K562 (cell line): ENCODE results near the gene IVL. TPM values are rescaled to one million over a fixed set of nuclear protein-coding genes. Genes with fewer than 3 reads are reported as not detected.

Experiments used
- ATAC-seq: fragments of 200-7000 bp; cut with Tn5 transposase; 3 replicates; pipeline ENCODE4 v1.9.1; 2020; ENCODE audit warnings: moderate library complexity
- BruUV-seq: library from RNA; stranded (reverse); fragments of 400-500 nt; replicated peaks from 2 replicates; lab custom pipeline; 2021; lab: Mats Ljungman, UMichigan
- CTCF ChIA-PET: fragments of 300-600 bp; formaldehyde crosslinking; extraction: SDS; loops from one replicate; lab custom pipeline; 2021; ENCODE audit warnings: low intra/inter-chr PET ratio; lab: Yijun Ruan, JAX
- POLR2A ChIA-PET: fragments of 300-600, 350-650 bp; sonication (Branson Sonifier 250); formaldehyde crosslinking; extraction: SDS; loops from one replicate; lab custom pipeline; 2021; ENCODE audit warnings: antibody characterized with exemption, inconsistent platforms; lab: Yijun Ruan, JAX
- DNase-seq, 4 experiments: peaks; one replicate each; pipeline versions ENCODE4 v3.0.0 to v3.0.0-alpha.2; 2011 to 2018; ENCODE audit warnings: low spot score in 3 of 4, mixed read lengths in 3 of 4; ENCODE audit errors: extremely low read depth in 1 of 4
- FAIRE-seq: peaks from 2 replicates; lab custom pipeline; 2011; peaks lifted over from hg19 to GRCh38; lab: Jason Lieb, UNC
- H2AFZ ChIP-seq: 2 replicates; pipeline ENCODE4 v1.6.0; 2011; ENCODE audit warnings: low read depth, low read length, control low read depth, inconsistent platforms
- H3K27ac ChIP-seq: fragments of 200-600 bp; 3 replicates; pipeline ENCODE4 v1.8.0; 2011; ENCODE audit warnings: low read depth, mild to moderate bottlenecking, control low read depth, inconsistent platforms, low read length, moderate library complexity, mixed read lengths; ENCODE audit errors: extremely low read depth
- H3K27me3 ChIP-seq, 2 experiments: fragments of 300-600 bp in 1 of 2; 2 replicates in 1 of 2; 3 replicates in 1 of 2; pipeline versions ENCODE4 v1.6.0 to v1.8.0; 2011; ENCODE audit warnings: inconsistent platforms in 2 of 2, low read length in 2 of 2, mild to moderate bottlenecking in 1 of 2, mixed read lengths in 1 of 2, moderate library complexity in 1 of 2; ENCODE audit not compliant: control insufficient read depth in 2 of 2, insufficient read depth in 2 of 2
- H3K36me3 ChIP-seq: fragments of 300-600 bp; 3 replicates; pipeline ENCODE4 v1.8.0; 2011; ENCODE audit warnings: mild to moderate bottlenecking, low read length, inconsistent platforms; ENCODE audit not compliant: control insufficient read depth, insufficient read depth
- H3K4me1 ChIP-seq, 2 experiments: fragments of 200-600 bp in 1 of 2; replicated peaks in 1 of 2; 2 replicates in 1 of 2; 3 replicates in 1 of 2; pipeline versions ENCODE4 v1.5.1 to v1.8.0; 2011; ENCODE audit warnings: inconsistent platforms in 2 of 2, low read length in 2 of 2, mild to moderate bottlenecking in 1 of 2, mixed read lengths in 1 of 2, moderate library complexity in 1 of 2; ENCODE audit not compliant: control insufficient read depth in 2 of 2, insufficient read depth in 2 of 2
- H3K4me2 ChIP-seq: 2 replicates; pipeline ENCODE4 v1.6.1; 2011; ENCODE audit warnings: low read length, control low read depth, inconsistent platforms, mixed read lengths; ENCODE audit not compliant: insufficient read depth
- H3K4me3 ChIP-seq: fragments of 200-600 bp; sonication (generic), shearing (Covaris generic); 2 replicates; pipeline ENCODE4 v1.5.1; 2016; ENCODE audit warnings: control low read depth, inconsistent platforms
- H3K79me2 ChIP-seq: fragments of 200-600 bp; 3 replicates; pipeline ENCODE4 v1.8.0; 2011; ENCODE audit warnings: low read length, inconsistent platforms; ENCODE audit not compliant: control insufficient read depth, insufficient read depth
- H3K9ac ChIP-seq, 2 experiments: 2 replicates each; pipeline versions ENCODE4 v1.6.0 to v1.6.1; 2011; ENCODE audit warnings: low read depth in 2 of 2, low read length in 2 of 2, control low read depth in 1 of 2, inconsistent platforms in 1 of 2, mild to moderate bottlenecking in 1 of 2, mixed read lengths in 1 of 2; ENCODE audit not compliant: insufficient read depth in 1 of 2
- H3K9me1 ChIP-seq: one replicate; pipeline ENCODE4 v1.6.0; 2011; ENCODE audit warnings: inconsistent platforms, mild to moderate bottlenecking, low read length, moderate library complexity; ENCODE audit not compliant: control insufficient read depth, insufficient read depth
- H3K9me3 ChIP-seq: replicated peaks from 2 replicates; pipeline ENCODE4 v1.5.1; 2011; ENCODE audit warnings: low read depth, low read length, inconsistent platforms; ENCODE audit not compliant: control insufficient read depth, insufficient read depth
- H4K20me1 ChIP-seq: replicated peaks from 2 replicates; pipeline ENCODE4 v1.6.1; 2011; ENCODE audit warnings: low read length, inconsistent platforms, mixed read lengths; ENCODE audit not compliant: control insufficient read depth, insufficient read depth
- GABPB1 ChIP-seq: sonication (generic); formaldehyde crosslinking; IDR thresholded peaks from 2 replicates; pipeline ENCODE4 v1.8.0; 2022; ENCODE audit warnings: mild to moderate bottlenecking, missing genetic modification reagents
- NFYB ChIP-seq: IDR thresholded peaks from 2 replicates; pipeline ENCODE4 v1.6.1; 2011; ENCODE audit warnings: mild to moderate bottlenecking, moderate library complexity; ENCODE audit not compliant: insufficient read length; ENCODE audit errors: extremely low read depth
- RBM17 ChIP-seq: fragments of 200-400 bp; formaldehyde crosslinking; IDR thresholded peaks from 2 replicates; pipeline ENCODE4 v1.6.1; 2017; ENCODE audit warnings: low read depth, mild to moderate bottlenecking, low read length, borderline replicate concordance
- STAT6 ChIP-seq: sonication (generic); formaldehyde crosslinking; IDR thresholded peaks from 2 replicates; pipeline ENCODE4 v1.8.1; 2023; ENCODE audit warnings: mild to moderate bottlenecking, missing genetic modification reagents
- TCF7 ChIP-seq: sonication (generic); IDR thresholded peaks from 2 replicates; pipeline ENCODE4 v1.6.1; 2016; ENCODE audit warnings: antibody characterized with exemption, borderline replicate concordance
- ZBTB1 ChIP-seq: sonication (generic); formaldehyde crosslinking; IDR thresholded peaks from 2 replicates; pipeline ENCODE4 v1.8.1; 2023; ENCODE audit warnings: missing genetic modification reagents, low read depth, mild to moderate bottlenecking, borderline replicate concordance
- WGBS: fragments of 100-300 bp; shearing (Covaris generic); methylation state at CpG from one replicate; pipeline ENCODE4 v1.1.6; 2016; ENCODE audit warnings: low coverage, mixed read lengths; ENCODE audit not compliant: insufficient coverage; ENCODE audit errors: missing lambda C conversion rate; 5-methylcytosine and 5-hydroxymethylcytosine counted together
- in situ Hi-C: fragments of 300-500 bp; cut with MboI; formaldehyde crosslinking; loops from 4 replicates; pipeline ENCODE4 v1.15.0; 2018; ENCODE audit warnings: inconsistent platforms, mixed read lengths
- intact Hi-C: fragments of 100-400 bp; cut with micrococcal nuclease; formaldehyde crosslinking; loops from 2 replicates; pipeline ENCODE4 v1.14.2; 2022
- polyA plus RNA-seq, 8 experiments: library from polyadenylated mRNA; depleted of rRNA in 4 of 8; stranded (reverse) in 5 of 8; unstranded in 3 of 8; fragments of >200 nt; fragmentation: Nextera tagmentation in 2 of 8; fragmentation: Illumina TruSeq in 1 of 8; extraction: Ambion mirVana in 2 of 8; extraction: Trizol in 1 of 8; gene quantifications; 2 replicates each; pipeline versions ENCODE4 v1.2.1 to v1.2.3, GENCODE V29; 2011 to 2014; ENCODE audit warnings: inconsistent platforms in 1 of 8, missing spikeins in 1 of 8
- total RNA-seq, 7 experiments: library from RNA; depleted of rRNA in 6 of 7; stranded (reverse); fragments of >200 nt in 6 of 7; fragmentation: Illumina TruSeq in 2 of 7; extraction: Trizol in 2 of 7; gene quantifications; 2 replicates each; pipeline versions ENCODE4 v1.2.1 to v1.2.3, GENCODE V29; 2011 to 2021; ENCODE audit warnings: low replicate concordance in 1 of 7

IVL gene
- total and polyA plus RNA-seq, 9 of the 15 experiments (the other 6 are each of a cell fraction or from before 2014, with no cell fraction given) = not detected

- H3K27ac ChIP-seq = no peak overlapping the region
- intact Hi-C loops (no loop called here), in situ Hi-C loops (no loop called here)
- H3K79me2 ChIP-seq = no peaks in the 10 kb centered on the region
- H3K9ac ChIP-seq = no peak overlapping the region
- no peak for TF ChIP-seq NFYB
- no peak for TF ChIP-seq RBM17
- TF ChIP-seq TCF7 = no peak
- no peak for TF ChIP-seq STAT6 (CRISPR knock-in tag)
- TF ChIP-seq ZBTB1 (CRISPR knock-in tag) = no peak
- TF ChIP-seq GABPB1 (CRISPR knock-in tag) = no peak
- FAIRE-seq (no peak), ATAC-seq (no peak), DNase-seq (no peak)
- CTCF ChIA-PET = no interaction called here
- POLR2A ChIA-PET = no interaction called here
- H3K36me3 ChIP-seq = no peaks in the 10 kb centered on the region
- no peaks in the 10 kb centered on the region for H3K9me1 ChIP-seq
- H3K4me2 ChIP-seq = no peak overlapping the region
- no peaks in the 10 kb centered on the region for H3K4me1 ChIP-seq
- no TSS peak for BruUV-seq
- no peak overlapping the region for H3K4me3 ChIP-seq
- H3K27me3 ChIP-seq = peaks cover 0 to 16% of the 10 kb centered on the region in 2 experiments; a peak in 1 of 5 replicates
- no peaks in the 10 kb centered on the region for H3K9me3 ChIP-seq
- 0% methylated on average over 1 of the region's 1 CpG for WGBS
- no peaks in the 10 kb centered on the region for H4K20me1 ChIP-seq
- H2AFZ ChIP-seq = no peak overlapping the region
These were observed 23.8 kb upstream of the IVL start for GRCh38 chr1:152884506-152884905.
